Inflammatory macrophage treated with lipopolysaccharide for 4 hours (primary cell): Measurements from ENCODE around the gene CARD16.
"Not testable (repeated sequence)": the region's sequence is repeated elsewhere in the genome, so short reads cannot be mapped to it uniquely, and the experiment has no call there.

Experiments
- DNase-seq: peaks from one replicate; pipeline ENCODE4 v3.0.0-alpha.2; 2020

Gene CARD16

DNA sequence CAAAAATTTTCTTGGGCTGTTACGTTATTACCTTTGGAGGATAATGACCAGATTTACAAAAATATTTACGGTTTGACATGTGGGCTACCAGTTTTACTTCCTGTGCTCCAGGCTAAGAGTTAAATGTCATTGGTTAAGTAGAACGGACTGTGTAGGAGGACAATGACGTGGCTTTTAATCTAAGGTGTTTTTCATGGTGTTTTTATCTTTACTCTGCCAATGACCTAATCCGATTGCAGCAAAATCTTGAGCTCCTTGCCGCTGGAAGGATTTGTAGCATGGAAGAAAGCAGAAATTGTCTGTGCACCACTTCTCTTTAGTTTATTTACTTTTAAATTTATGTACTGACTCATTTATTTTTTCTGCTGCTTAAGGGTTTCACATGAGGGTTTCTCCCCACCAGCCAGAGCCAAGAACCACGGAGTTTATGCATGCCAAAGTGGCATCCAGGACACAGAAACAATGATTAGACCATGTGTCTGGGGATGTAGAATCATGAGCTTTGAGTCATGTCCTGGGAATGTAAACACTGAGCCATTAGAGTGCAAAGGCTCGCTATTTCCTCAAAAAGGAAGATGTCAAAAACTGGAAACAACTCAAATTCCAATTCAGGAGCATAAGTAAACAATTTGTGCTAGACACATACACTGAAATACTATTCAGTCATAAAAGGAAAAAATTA lies 1.9 kb upstream of the CARD16 start:
- DNase-seq: peak; percentile 84

DNA sequence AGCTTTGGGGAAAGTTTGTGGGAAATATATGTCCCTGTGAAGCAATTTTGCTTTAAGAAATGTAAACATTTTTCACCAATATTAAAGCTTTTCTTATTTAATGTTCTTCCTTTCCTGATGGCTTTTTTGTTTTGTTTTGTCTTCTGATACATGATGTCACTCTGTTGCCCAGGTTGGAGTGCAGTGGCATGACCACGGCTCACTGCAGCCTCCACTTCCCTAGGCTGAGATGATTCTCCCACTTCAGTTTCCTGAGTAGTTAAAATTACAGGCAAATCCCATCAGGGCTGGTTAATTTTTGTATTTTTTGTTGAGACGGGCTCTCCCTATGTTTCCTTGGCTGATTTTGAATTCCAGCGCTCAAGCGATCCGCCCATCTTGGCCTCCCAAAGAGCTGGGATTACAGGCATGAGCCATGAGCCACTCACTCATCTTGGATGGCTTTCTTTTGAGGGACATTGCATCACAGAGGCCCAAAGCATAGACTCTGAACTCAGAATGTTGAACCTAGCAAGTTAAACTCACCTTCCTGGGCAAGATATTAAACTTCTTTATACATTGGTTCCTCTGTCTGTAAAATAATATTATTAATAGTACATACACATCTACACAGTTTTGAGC lies 651 bp upstream of the CARD16 start:
- peak; percentile 76 for DNase-seq

DNA sequence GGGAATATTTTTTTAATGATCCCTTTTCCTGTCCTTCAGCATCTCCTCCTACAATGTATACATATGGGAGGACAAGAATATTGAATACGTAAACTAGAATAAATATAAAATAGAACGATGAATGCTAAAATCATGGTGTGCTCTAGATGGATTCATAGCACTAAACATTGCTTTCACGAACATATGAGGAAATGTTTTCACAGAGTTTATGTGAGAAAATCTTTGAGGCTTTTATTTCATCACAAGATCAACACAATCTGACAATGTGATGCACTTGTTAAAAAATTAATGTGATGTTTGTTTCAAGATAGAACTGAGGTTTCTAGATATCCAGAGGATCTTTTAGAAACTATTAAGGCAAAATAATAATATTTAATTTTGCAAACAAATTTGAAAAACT lies 3.0 kb downstream of the CARD16 start:
- DNase-seq: no peak

DNA sequence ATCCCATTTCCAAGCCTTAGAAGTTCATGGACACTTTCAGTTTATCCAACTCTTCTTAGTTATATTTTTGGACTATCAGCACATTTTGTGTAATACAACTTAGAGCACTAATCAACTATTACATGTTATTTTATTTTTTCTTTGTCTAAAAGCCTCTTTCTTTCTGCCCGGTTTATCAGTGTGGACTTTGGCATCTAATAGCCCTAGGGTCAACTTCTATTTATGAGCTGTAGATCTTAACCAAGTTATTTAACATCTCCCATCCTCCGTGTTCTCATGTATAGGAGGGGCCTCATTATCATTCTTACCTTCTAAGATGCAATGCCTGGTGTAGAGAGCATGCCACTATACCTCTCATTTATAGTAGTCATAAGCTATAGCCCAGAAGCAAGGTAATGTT lies 4.4 kb downstream of the CARD16 start:
- DNase-seq: no peak

DNA sequence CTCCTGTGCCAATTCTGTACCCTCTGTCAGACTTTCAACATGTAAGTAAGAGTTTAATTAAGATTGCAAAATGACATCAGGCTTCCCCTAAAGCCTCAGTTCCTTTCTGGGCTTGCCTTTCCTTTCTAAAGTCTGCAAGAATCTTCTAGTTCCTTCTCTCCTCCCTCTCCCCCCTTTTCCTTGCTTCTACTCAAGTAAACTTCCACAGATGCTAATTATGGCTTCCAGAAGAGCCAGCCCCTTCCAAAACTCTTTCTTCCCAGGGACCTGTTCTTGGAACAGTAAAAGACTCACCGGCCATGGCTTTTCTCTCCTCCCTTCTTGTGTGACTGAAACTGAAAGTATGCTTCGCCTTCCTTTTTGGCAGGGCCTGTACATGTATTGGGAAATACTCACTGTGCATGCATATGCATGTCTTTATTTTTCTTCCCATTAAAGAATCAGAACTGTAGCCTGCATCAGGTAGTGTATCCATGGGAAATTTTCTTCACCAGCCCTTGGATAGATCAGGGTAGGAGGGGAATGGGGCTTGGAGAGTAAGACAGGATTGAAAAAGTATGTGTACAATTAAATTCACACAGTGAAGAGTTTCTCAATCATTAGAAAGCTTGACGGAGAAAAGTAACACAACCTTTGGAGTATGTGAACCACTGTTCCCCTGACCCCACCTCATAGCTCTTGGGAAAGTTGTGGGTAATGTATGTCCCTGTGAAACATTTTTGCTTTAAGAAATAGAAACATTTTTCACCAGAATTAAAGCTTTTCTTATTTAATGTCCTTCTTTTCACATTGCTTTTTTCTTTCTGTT lies 10.1 kb downstream of the CARD16 start, which contains the start of gene CASP1:
Gene CASP1 (minus strand): TSS at position 332 of the 808 bp plus-strand sequence. CDS start 31 bp downstream, at position 301.
- DNase-seq: peak; percentile 88

DNA sequence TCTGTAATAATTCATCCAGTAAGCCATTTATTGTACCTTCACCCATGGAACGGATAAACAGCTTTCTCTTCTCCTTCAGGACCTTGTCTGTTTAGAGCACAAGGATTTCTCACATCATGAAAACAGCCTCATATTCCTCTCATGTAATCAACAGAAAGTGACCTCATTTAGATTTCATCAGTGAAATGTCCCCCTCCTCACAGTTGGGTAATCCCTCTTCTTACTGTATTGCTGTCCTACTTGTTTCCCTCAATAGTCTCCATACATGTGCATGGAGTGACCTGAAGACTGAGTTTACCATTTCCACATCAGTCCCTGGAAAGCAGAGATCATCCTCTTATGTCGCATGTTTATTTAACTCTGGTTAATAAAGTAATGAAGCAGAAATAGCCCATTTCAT lies 10.7 kb downstream of the CARD16 start:
- not testable (repeated sequence) for DNase-seq

DNA sequence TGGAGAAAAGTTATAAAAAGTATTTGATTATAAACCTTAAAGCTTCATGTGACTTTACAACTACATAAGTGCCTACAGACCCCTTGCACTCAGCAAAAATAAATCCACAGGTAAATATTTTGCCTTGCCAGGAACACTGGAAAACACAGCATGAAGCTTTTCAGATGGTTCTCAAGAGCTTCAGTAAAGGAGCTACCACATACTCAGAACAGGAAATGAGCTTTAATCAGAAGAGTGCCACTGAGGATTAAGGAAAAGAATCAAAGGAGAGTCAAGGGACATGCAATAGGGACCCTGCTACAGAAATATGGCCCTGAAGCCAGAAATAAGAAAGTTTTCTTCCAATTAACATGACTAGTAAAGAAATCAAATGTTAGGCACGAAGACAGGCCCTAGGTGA lies 11.4 kb downstream of the CARD16 start:
- DNase-seq: no peak

DNA sequence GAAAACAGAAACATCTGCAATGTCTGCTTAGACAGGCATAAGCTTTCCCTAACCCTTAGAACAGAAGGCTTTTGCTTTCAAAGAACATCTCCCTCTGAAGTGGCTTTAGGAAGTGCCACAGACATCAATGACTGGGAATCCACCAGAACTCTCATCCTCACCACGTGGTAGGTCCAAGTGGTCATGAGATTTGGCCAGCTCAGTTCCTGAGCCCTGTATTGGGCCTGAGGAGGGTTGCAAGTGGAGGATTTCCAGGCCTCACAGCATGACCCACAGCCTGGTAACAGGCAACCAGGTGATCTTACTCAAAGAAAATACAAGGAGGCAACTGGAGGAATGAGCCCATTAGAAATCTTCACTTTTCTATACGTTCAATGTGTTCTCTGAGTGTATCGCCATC lies 11.8 kb downstream of the CARD16 start:
- peak; percentile 95 for DNase-seq

DNA sequence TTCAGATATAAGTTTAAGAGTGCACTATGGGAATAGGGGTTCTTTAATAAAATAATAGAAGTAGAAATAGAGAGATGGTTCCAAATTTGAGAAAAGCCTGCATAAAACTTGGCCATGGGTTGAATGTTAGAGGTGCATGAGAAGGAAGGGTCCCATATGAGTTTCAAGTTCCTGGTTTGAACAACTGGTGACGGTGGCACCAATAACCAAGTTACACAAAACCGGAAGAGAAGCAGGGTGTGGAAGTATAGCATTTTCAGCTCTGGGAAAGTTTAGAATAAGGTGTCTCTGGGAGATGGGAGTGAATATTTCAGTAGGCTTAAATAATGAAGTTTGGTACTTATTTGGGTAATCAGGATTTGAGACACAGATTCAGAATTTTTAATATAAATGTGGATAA lies 12.6 kb downstream of the CARD16 start:
- DNase-seq: peak; percentile 89

DNA sequence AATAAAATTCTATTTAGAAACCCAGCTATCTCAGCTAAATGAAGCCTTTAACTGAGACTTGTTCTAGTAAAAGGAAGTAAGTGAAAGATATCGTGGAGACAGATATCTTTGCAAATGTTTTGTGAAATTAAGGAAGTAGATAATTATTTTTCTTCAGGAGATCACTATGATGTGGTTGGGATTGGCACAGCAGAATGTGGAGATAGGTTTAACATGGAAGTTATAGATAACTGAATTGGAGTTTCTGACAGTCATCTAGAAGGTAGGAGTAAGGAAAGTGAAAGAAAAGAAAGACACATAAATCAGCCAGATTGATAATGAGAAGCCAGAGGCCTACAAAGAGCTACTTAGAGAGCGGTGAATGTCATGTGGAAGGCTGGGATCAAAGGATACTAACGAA lies 17.5 kb downstream of the CARD16 start:
- no peak for DNase-seq

DNA sequence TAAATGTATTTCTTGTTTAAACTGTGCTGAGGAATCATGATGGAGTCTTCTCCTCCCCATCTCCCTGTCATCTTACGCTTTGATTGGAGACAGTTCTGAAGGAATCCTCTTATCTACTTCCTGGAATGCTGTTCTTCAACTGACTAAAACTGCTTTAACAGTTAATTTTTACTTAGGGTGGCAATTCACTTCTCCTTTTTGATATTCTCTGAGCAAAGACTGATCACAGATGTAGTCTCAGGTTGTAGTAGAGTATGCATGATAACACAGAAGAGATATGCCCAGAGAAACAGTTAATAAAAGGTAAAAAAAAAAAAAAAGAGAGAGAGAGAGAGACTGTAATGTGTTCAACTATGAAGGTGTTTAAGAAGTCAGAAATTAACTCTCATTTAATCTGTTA lies 20.7 kb downstream of the CARD16 start:
- DNase-seq: no peak

DNA sequence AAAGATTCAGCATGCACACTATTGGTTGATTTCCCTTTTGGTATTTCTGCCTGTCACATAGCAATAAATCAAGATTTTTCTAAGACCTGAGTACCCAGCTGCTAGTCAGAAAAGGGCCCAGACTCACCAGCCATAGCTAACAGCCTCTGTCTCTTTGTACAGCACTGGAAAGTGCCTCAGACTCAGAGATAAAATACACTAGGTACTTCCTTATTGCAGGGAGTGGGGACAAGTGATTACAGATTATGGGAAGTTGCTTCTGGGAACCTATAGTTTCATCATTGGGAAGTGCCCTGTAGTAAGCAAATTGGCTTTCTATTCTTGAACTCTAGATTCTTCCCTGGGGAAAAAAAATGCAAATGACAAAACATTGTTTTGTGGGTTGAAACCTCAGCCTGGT lies 22.1 kb downstream of the CARD16 start, which contains the start of gene CASP5:
Gene CASP5 (minus strand): TSS at position 166 of the 400 bp plus-strand sequence. CDS start 32 bp downstream, at position 134.
- DNase-seq: peak; percentile 89

DNA sequence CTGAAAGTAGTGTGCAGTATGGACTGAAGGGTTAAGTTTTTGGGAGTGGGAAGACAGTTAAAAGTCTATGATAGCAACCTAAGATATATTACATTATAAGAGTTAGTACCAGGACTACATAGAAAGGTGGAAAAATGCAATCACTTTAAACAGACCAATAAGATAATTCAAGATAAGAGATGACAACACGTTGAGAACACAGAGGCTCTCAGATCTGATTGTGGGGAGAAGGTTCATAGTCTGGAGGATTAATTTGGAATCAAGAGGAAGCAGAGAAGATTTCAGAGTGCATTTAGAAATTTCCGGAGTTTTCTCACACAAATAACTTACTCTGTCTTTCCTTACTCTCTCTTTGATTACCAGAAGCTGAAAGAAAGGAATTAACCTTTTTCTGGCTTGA lies 22.6 kb downstream of the CARD16 start:
- DNase-seq: no peak

DNA sequence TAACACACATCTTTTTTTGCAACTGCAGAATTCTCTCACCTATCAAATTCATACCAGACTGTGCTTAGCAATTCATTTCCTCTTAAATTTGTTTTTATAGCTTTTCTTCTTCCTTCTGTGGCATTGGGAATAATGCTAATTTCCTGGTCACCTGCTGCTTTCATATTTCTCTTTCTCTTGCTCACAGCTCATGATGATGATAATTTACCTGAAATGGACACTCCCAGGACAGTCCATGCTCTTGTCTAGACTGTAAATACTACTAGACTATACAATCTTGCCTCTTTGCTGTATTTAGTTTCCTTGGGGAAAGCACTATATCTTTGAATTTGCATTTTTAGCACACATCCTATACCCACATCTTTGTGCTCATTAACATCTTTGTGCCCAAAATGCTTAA lies 37.7 kb downstream of the CARD16 start:
- no peak for DNase-seq

DNA sequence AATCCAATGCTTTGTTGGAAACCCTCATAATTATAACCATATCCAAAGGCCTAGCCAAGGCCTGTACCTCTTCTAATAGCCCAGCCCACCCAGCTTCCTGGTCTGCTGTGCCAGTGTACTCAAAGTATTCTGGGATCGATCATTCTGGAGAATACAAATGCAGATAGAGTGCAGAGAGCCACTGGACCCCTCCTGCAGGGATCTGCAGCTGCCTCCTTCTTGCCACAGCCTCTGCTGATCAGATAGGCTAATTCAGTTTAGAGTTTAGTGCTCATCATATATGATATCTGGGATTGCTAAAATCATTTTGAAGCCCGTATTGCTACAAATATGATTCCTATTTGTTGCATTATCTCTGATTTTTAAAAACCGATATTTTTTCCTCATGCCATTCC lies 39.7 kb downstream of the CARD16 start:
- no peak for DNase-seq

DNA sequence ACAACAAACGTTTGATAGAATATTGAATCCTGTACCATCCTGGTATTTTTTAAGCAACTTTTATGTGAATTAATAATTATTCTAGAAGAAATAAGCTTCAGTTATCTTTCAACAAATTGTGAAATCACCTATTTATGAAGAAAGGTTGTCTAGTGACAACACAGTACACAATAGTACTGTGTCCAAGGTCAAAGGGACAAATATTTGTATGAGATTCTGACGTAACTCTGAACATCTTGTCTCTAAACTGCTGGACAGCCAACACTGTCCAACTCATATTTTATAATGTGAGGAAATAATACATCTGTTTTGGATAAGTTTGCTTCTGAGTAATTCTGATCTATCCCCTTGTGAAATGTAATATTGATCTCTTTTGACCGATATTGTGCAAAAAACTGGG lies 41.1 kb downstream of the CARD16 start:
- no peak for DNase-seq

DNA sequence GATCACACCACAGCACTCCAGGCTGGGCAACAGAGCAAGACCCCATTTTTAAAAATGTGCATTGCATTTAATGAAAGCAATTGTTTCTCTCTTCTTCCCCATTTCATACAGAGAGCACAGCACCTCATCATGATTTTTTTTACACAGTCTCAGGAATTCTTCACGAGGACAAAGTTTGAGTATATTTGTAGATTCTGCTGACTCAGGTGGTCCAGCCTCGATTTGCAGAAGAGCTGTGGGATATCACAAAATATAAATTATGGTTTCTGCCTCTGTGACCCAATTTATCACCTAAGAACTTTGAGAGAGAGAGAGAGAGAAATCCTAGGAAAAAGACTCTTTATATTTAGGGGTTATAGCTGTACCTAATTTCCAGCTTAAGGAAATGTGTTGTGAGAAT lies 42.0 kb downstream of the CARD16 start:
- no peak for DNase-seq

DNA sequence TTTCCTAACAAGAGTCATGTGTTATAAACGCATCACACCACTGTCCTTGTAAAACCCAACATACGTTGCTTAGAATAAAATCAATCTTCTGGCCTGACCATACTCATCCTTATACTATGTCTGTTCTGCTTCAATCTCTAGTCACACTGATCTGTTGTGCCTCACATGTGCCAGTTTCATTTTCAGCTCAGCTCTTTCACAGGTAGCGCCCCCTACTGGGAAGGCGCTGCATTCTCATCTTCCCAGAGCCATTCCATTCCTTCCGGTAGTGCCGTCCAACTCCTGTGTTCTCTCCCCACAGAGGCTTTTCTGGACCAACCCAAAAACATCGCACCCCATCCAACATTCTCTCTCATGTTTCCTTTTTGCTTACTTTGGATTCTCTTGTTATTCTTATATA lies 44.3 kb downstream of the CARD16 start:
- peak; percentile 25 for DNase-seq

DNA sequence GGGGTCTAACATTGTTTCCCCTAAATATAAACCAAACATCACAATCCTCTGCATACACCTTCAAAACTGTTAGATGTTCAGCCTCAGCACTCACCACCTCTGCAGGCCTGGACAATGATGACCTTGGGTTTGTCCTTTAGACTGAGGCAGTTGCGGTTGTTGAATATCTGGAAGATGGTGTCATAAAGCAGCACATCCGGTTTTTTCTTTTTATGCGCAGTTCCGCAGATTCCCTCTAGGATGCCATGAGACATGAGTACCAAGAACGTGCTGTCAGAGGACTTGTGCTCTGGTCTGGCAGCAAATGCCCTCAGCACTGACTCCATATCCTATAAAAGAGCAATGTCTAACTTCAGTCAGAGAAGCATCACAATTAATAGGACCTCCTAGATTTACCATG lies 45.0 kb downstream of the CARD16 start:
- DNase-seq: no peak

DNA sequence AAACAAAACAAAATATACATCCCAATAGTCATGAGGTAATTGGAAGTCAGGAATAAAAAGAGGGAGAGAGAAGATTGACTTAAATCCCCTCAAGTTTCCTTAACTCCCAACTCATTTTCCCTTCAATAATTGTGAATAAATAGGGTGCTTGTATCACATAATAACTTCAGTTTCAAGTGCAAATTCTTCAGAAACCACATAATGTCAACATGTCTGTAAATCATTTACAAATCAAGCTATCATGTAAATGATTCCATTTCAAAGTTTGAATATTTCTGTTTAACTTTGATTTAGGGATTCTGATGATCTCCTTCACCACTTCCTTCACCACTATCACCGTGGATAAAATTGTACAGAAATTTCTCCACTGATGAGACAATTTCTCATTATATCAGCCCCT lies 45.4 kb downstream of the CARD16 start:
- no peak for DNase-seq

DNA sequence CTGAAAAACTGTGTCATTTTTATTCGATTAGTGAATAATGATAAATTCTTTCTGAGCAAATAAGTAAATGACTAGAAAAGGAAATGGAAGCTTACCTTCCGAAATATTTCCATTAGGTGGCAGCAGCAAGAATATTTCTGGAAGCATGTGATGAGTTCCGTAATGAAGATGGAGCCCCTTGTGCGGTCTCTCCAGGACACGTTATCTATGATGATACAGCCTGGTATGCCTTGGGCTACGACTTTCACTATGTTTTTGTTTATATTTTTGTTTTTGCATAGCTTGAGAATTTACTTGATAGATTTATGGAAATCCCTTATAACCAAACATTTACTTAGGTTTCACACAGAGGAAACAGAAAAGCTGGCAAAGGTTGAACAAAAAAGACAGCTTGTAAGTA lies 47.8 kb downstream of the CARD16 start:
- no peak for DNase-seq

DNA sequence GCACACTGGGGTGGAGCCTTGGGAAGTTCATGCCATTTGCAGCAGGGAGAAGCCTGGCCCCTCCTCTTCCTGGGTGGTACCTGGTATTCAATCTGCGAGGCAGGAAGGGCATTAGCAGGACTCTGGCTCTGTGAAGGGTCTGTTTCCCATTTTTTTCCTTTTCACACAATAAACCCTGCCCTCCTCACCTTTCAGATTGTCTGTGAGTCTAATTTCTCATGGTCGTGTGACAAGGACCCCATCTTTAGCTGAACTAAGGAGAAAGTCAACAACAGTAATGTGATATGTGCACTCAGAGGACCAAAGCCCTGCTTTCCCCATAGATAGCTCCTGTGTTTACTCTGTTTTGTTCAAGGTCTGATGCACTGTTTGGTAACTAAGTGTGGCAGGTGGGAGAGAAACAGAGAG lies 50.1 kb downstream of the CARD16 start:
- DNase-seq: no peak

DNA sequence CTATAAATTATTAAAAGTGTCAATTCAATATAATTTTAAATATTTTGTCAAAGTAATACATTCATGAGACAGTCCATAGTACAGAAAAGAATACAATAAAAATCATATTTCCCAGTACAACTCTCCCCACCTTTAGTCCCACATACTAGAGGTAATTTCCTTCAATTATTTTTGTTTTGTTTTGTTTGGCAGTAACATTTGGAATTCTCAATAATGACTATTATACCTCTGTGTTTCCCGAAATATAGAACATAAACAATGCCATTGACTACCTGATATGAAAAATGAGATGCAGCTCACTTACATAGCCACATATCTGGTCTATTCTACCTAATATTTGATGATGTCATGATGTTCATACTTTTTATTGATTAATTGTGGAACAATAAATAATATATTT lies 52.4 kb downstream of the CARD16 start:
- no peak for DNase-seq

DNA sequence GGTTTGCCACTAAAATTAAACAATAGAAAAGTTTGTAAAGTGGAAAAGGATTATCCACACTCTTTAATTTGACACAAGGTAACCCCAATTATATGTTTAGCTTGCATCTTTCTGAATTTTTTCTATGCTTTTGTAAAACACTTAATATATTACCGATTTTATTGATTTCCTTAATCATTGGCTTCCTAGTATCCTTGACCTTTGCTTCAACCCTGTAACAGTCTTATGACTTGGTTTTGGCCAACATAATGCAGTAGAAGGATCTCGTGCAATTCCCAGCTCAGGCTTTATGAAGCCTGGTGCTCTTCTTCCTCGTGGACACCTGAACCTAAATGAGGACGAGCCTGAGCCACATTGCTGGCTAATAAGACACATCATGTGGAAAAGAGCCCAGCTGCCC lies 53.1 kb downstream of the CARD16 start:
- DNase-seq: no peak
